22Rv1 (cell line): ENCODE data around the gene IFI35.

Source experiments
- H3K27ac ChIP-seq: fragments of 450-650 bp; 2 replicates; pipeline ENCODE4 v1.5.1; 2017
- CTCF ChIP-seq: fragments of 450-650 bp; IDR thresholded peaks from 2 replicates; pipeline ENCODE4 v1.5.1; 2017; ENCODE audit warnings: mild to moderate bottlenecking
- ZFX ChIP-seq: fragments of 450-650 bp; IDR thresholded peaks from 2 replicates; pipeline ENCODE4 v1.6.1; 2017; ENCODE audit warnings: antibody characterized with exemption, borderline replicate concordance

IFI35 gene

GRCh38 chr17:43015579-43015978 lies 9.0 kb downstream of the IFI35 start:
- H3K27ac ChIP-seq = no peak overlapping the region
- no peak for TF ChIP-seq CTCF
- no peak for TF ChIP-seq ZFX

- TF ChIP-seq ZFX = no peak
- no peak for TF ChIP-seq CTCF
- no peak overlapping the region for H3K27ac ChIP-seq
These were observed 9.6 kb downstream of the IFI35 start for GRCh38 chr17:43016216-43016615.

- H3K27ac ChIP-seq = no peak overlapping the region
- TF ChIP-seq CTCF (no peak), ZFX (no peak)
These were observed 11.6 kb downstream of the IFI35 start for GRCh38 chr17:43018008-43018853.

GRCh38 chr17:43018932-43019331 lies 12.3 kb downstream of the IFI35 start:
- no peak overlapping the region for H3K27ac ChIP-seq
- TF ChIP-seq ZFX (no peak), CTCF (no peak)

GRCh38 chr17:43019418-43019817 lies 12.8 kb downstream of the IFI35 start:
- no peak overlapping the region for H3K27ac ChIP-seq
- TF ChIP-seq CTCF (no peak), ZFX (no peak)

- TF ChIP-seq CTCF (no peak), ZFX (no peak)
- H3K27ac ChIP-seq = peak overlapping the region; percentile 8; the same call in 1 of the 2 replicates
These were observed 13.5 kb downstream of the IFI35 start for GRCh38 chr17:43020030-43020621.
